ENCODE data around the gene NINJ1. TPM values are rescaled to one million over a fixed set of nuclear protein-coding genes. Genes with fewer than 3 reads are reported as not detected.

NINJ1 gene
- total RNA-seq, 1 donor from 2014 or later, result 34.7 TPM

GRCh38 chr9:93171261-93171990 lies 37.4 kb upstream of the NINJ1 start:
- no peak overlapping the region for H3K27ac Mint-ChIP-seq
- no peaks in the 10 kb centered on the region for H3K27me3 Mint-ChIP-seq (ENCODE audit: low read depth)
- H3K9me3 Mint-ChIP-seq, result no peaks in the 10 kb centered on the region
- no peak for TF ChIP-seq CTCF (IDR thresholded peaks at IDR 0.05; ENCODE audit: unreplicated experiment)
- H3K4me3 Mint-ChIP-seq, result no peak overlapping the region
- H3K4me1 Mint-ChIP-seq, result peaks cover 5% of the 10 kb centered on the region
- H3K36me3 Mint-ChIP-seq, result no peaks in the 10 kb centered on the region
- DNase-seq (ENCODE audit: low spot score in 2 of 2, unreplicated experiment in 2 of 2), result no peak

GRCh38 chr9:93170571-93170970 lies 36.5 kb upstream of the NINJ1 start:
- H3K4me1 Mint-ChIP-seq, result peaks cover 5% of the 10 kb centered on the region
- no peaks in the 10 kb centered on the region for H3K27me3 Mint-ChIP-seq (ENCODE audit: low read depth)
- no peak overlapping the region for H3K27ac Mint-ChIP-seq
- no peaks in the 10 kb centered on the region for H3K36me3 Mint-ChIP-seq
- DNase-seq (ENCODE audit: low spot score in 2 of 2, unreplicated experiment in 2 of 2), result no peak
- TF ChIP-seq CTCF (IDR thresholded peaks at IDR 0.05; ENCODE audit: unreplicated experiment), result no peak
- H3K4me3 Mint-ChIP-seq, result no peak overlapping the region
- no peaks in the 10 kb centered on the region for H3K9me3 Mint-ChIP-seq

DNA sequence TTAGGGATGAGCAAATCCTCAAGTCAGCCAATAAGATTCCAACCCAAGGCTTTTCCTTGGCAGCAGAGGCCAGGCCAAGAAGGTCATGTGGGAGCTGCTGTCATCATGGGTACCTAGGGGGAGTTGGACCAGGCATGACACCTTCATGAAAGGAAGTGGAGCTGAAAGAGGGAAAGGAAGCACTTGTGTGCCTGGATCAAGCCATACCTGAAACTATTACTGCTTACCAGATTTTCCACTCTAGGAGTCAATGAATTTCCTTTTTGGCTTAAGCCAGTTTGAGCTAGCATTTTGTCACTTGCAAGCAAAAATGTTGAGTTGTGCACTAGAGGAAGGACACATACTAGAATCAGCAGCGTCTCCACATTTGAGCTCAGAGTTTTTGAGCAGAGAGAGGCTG lies 35.4 kb upstream of the NINJ1 start:
- Mint-ChIP-seq H3K9me3 (no peaks in the 10 kb centered on the region), H3K27me3 (ENCODE audit: low read depth) (no peaks in the 10 kb centered on the region), H3K36me3 (no peaks in the 10 kb centered on the region), H3K4me1 (peaks cover 5% of the 10 kb centered on the region), H3K27ac (no peak overlapping the region), H3K4me3 (no peak overlapping the region)
- no peak for TF ChIP-seq CTCF (IDR thresholded peaks at IDR 0.05; ENCODE audit: unreplicated experiment)
- no peak for DNase-seq (ENCODE audit: low spot score in 2 of 2, unreplicated experiment in 2 of 2)

DNA sequence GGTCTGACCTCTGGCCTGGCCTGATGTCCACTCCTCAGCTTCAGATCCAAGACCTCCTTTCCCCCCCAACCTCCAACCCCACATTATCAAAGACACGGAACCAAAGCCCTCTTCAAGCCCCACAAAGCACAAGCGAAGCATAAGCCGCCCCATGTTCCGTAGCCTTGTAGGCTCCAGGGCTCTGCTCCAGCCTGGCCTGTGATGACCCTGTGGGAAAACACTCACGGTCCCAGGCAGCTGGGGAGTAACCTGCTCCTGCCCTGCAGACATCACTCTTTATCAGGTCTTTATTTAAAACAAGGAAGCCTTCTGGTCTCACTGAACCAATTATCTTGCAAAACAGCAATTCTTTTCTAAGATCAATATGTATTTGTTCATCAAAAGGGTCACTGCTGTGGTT lies 34.5 kb upstream of the NINJ1 start:
- Mint-ChIP-seq H3K4me1 (peaks cover under 1% of the 10 kb centered on the region), H3K27me3 (ENCODE audit: low read depth) (no peaks in the 10 kb centered on the region), H3K27ac (no peak overlapping the region), H3K36me3 (no peaks in the 10 kb centered on the region), H3K4me3 (no peak overlapping the region), H3K9me3 (no peaks in the 10 kb centered on the region)
- no peak for TF ChIP-seq CTCF (IDR thresholded peaks at IDR 0.05; ENCODE audit: unreplicated experiment)
- no peak for DNase-seq (ENCODE audit: low spot score in 2 of 2, unreplicated experiment in 2 of 2)

DNA sequence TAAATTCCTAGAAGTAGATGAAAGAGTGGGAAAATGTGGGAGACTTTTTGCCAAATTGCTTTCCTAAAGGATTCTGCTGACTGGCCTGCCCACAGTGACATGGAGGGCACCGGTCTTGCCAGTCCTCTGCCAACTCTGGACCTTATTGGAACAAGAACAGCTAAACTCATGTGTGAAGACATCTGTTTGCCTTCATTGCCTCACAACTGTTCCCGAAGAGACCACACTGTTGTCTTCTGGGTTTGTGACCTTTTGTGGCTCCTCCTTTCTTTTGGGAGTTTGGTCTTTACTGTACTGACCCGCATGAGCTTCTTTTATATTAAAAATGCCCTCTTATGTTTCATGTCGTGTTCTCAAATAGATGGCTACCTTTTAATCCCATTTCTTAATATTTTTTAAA lies 33.8 kb upstream of the NINJ1 start:
- no peak overlapping the region for H3K27ac Mint-ChIP-seq
- no peaks in the 10 kb centered on the region for H3K4me1 Mint-ChIP-seq

More for the DNA sequence above, 33.8 kb upstream of the NINJ1 start:
- DNase-seq (ENCODE audit: low spot score in 2 of 2, unreplicated experiment in 2 of 2), result no peak
- Mint-ChIP-seq H3K4me3 (no peak overlapping the region), H3K27me3 (ENCODE audit: low read depth) (no peaks in the 10 kb centered on the region), H3K9me3 (no peaks in the 10 kb centered on the region), H3K36me3 (no peaks in the 10 kb centered on the region)
- TF ChIP-seq CTCF (IDR thresholded peaks at IDR 0.05; ENCODE audit: unreplicated experiment), result no peak

All from mesothelial cell of epicardium (in vitro differentiated cells).